Measurements from ENCODE around the gene ARMC3. TPM values are rescaled to one million over a fixed set of nuclear protein-coding genes. Genes with fewer than 3 reads are reported as not detected.

Gene ARMC3
- total and polyA plus RNA-seq, 9 donors = 1.6 to 39.8 (median 3.0) TPM; not detected in 4

GRCh38 chr10:22895252-22895651, 32.6 kb upstream of the ARMC3 start:
- Histone ChIP-seq H3K27me3 (no peaks in the 10 kb centered on the region), H3K36me3 (no peaks in the 10 kb centered on the region), H3K4me3 (no peak overlapping the region), H3K9me3 (no peaks in the 10 kb centered on the region), H3K4me1 (ENCODE audit: insufficient read depth) (no peaks in the 10 kb centered on the region), H3K27ac (no peak overlapping the region)
- TF ChIP-seq POLR2A (IDR thresholded peaks at IDR 0.05) = no peak
- TF ChIP-seq CTCF (IDR thresholded peaks at IDR 0.05) = no peak
- no peak for TF ChIP-seq EP300 (IDR thresholded peaks at IDR 0.05)
- intact Hi-C loops (cut with DNase I) = no loop called here
- 39 to 67% (median 57%) methylated on average over 1 of the region's 1 CpG for WGBS, 3 donors
- no peak for DNase-seq

GRCh38 chr10:22897371-22897770, 30.5 kb upstream of the ARMC3 start:
- no peaks in the 10 kb centered on the region for H3K36me3 ChIP-seq
- TF ChIP-seq POLR2A (IDR thresholded peaks at IDR 0.05) = no peak
- TF ChIP-seq CTCF (IDR thresholded peaks at IDR 0.05) = no peak
- TF ChIP-seq EP300 (IDR thresholded peaks at IDR 0.05) = no peak
- 47 to 74% (median 63%) methylated on average over 4 of the region's 4 CpGs for WGBS, 3 donors
- intact Hi-C loops (cut with DNase I) = no loop called here
- no peaks in the 10 kb centered on the region for H3K4me1 ChIP-seq (ENCODE audit: insufficient read depth)
- H3K27ac ChIP-seq = no peak overlapping the region
- no peaks in the 10 kb centered on the region for H3K27me3 ChIP-seq
- DNase-seq = no peak
- no peak overlapping the region for H3K4me3 ChIP-seq
- H3K9me3 ChIP-seq = no peaks in the 10 kb centered on the region

- Histone ChIP-seq H3K4me3 (no peak overlapping the region), H3K27me3 (no peaks in the 10 kb centered on the region), H3K27ac (no peak overlapping the region), H3K36me3 (no peaks in the 10 kb centered on the region), H3K4me1 (ENCODE audit: insufficient read depth) (no peaks in the 10 kb centered on the region), H3K9me3 (no peaks in the 10 kb centered on the region)
- DNase-seq = no peak
- 52 to 65% (median 59%) methylated on average over 2 of the region's 2 CpGs for WGBS, 3 donors
- TF ChIP-seq CTCF (IDR thresholded peaks at IDR 0.05) (no peak), POLR2A (IDR thresholded peaks at IDR 0.05) (no peak), EP300 (IDR thresholded peaks at IDR 0.05) (no peak)
- intact Hi-C loops (cut with DNase I) = no loop called here
Measured at GRCh38 chr10:22899307-22899706, 28.5 kb upstream of the ARMC3 start.

GRCh38 chr10:22899775-22900174, 28.1 kb upstream of the ARMC3 start:
- no peak for TF ChIP-seq EP300 (IDR thresholded peaks at IDR 0.05)
- TF ChIP-seq POLR2A (IDR thresholded peaks at IDR 0.05) = no peak
- no peak for TF ChIP-seq CTCF (IDR thresholded peaks at IDR 0.05)
- intact Hi-C loops (cut with DNase I) = no loop called here
- no peaks in the 10 kb centered on the region for H3K9me3 ChIP-seq
- no peak overlapping the region for H3K27ac ChIP-seq
- WGBS, 3 donors = 65 to 81% (median 68%) methylated on average over 1 of the region's 1 CpG
- H3K27me3 ChIP-seq = no peaks in the 10 kb centered on the region
- H3K4me1 ChIP-seq (ENCODE audit: insufficient read depth) = no peaks in the 10 kb centered on the region
- no peak for DNase-seq
- no peaks in the 10 kb centered on the region for H3K36me3 ChIP-seq
- H3K4me3 ChIP-seq = no peak overlapping the region

Data from ovary (tissue), 9 donors.